ENCODE measurements around the gene CD46. TPM values are rescaled to one million over a fixed set of nuclear protein-coding genes. Genes with fewer than 3 reads are reported as not detected.

The CD46 gene
- total RNA-seq, 1 donor from 2014 or later, result 64.5 TPM

- DNase-seq (ENCODE audit: low spot score in 2 of 2), result no peak
- no peaks in the 10 kb centered on the region for H3K27me3 ChIP-seq
- no peaks in the 10 kb centered on the region for H3K9me3 ChIP-seq
- intact Hi-C loops (cut with DNase I), result loop anchor here (5.0 to 10.0 kb wide), 2 partner anchors 53 to 1300 kb away; partner anchors contain the start of genes CD46 and RASSF5
- H3K27ac ChIP-seq, result peak overlapping the region; percentile 92 to 98
- peak overlapping the region in 1 of 2 donors; percentile 12 for H3K4me3 ChIP-seq
- peaks cover 26 to 57% of the 10 kb centered on the region in 2 donors for H3K4me1 ChIP-seq
- H3K36me3 ChIP-seq, result peaks cover 87 to 93% of the 10 kb centered on the region in 2 donors
- TF ChIP-seq, protein P1, sequence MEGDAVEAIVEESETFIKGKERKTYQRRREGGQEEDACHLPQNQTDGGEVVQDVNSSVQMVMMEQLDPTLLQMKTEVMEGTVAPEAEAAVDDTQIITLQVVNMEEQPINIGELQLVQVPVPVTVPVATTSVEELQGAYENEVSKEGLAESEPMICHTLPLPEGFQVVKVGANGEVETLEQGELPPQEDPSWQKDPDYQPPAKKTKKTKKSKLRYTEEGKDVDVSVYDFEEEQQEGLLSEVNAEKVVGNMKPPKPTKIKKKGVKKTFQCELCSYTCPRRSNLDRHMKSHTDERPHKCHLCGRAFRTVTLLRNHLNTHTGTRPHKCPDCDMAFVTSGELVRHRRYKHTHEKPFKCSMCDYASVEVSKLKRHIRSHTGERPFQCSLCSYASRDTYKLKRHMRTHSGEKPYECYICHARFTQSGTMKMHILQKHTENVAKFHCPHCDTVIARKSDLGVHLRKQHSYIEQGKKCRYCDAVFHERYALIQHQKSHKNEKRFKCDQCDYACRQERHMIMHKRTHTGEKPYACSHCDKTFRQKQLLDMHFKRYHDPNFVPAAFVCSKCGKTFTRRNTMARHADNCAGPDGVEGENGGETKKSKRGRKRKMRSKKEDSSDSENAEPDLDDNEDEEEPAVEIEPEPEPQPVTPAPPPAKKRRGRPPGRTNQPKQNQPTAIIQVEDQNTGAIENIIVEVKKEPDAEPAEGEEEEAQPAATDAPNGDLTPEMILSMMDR (IDR thresholded peaks at IDR 0.05), result no peak
These were observed 53.0 kb downstream of the CD46 start for GRCh38 chr1:207804721-207805468.

DNA sequence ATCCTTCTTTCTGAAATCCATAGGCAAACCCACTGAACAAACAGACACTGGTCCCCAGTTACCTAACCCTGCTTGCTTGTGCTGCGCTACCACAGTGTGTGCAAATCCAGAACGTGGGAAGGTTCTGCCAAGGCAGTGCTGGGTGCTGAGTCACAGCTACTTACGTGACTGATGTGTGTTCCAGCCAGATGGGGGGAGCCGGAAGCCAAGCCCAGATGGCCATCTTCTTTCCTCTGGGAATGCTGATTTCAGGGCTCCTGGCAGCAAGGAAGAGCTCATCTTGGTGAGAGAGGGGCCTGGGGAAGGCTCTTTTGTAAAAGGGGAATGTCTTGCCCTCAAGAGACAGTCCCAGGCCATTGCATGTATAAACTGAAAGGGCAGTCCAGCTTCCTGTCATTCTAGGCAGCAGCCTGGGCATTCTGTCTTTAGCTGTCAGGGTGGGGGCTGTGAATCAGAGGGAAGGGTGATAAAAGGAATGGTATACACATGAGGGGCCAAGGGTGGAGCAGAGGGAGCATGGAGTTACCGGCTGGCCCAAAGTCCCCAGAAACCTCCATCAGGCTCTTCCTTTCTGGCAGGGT lies 54.1 kb downstream of the CD46 start:
- H3K36me3 ChIP-seq, result peaks cover 80 to 95% of the 10 kb centered on the region in 2 donors
- DNase-seq (ENCODE audit: low spot score in 2 of 2), result peak in 1 of 2 donors; percentile 93

GRCh38 chr1:207806531-207807325 lies 54.9 kb downstream of the CD46 start:
- Histone ChIP-seq H3K27me3 (no peaks in the 10 kb centered on the region), H3K4me3 (no peak overlapping the region), H3K36me3 (peaks cover 81 to 97% of the 10 kb centered on the region in 2 donors), H3K9me3 (no peaks in the 10 kb centered on the region), H3K27ac (peak overlapping the region; percentile 92 to 98), H3K4me1 (peaks cover 35 to 74% of the 10 kb centered on the region in 2 donors)
- DNase-seq (ENCODE audit: low spot score in 2 of 2), result no peak
- intact Hi-C loops (cut with DNase I), result loop anchor here (5.0 to 10.0 kb wide), 2 partner anchors 54 to 1302 kb away; partner anchors contain the start of genes CD46 and RASSF5
- TF ChIP-seq, protein P1 (IDR thresholded peaks at IDR 0.05), result no peak

More for the DNA sequence above, 54.1 kb downstream of the CD46 start:
- no peaks in the 10 kb centered on the region for H3K27me3 ChIP-seq
- peak overlapping the region; percentile 92 to 98 for H3K27ac ChIP-seq
- peak overlapping the region in 1 of 2 donors; percentile 12 for H3K4me3 ChIP-seq
- no peaks in the 10 kb centered on the region for H3K9me3 ChIP-seq
- H3K4me1 ChIP-seq, result peaks cover 32 to 66% of the 10 kb centered on the region in 2 donors
- TF ChIP-seq, protein P1 (IDR thresholded peaks at IDR 0.05), result no peak
- intact Hi-C loops (cut with DNase I), result loop anchor here (5.0 to 10.0 kb wide), 2 partner anchors 54 to 1301 kb away; partner anchors contain the start of genes CD46 and RASSF5

DNA sequence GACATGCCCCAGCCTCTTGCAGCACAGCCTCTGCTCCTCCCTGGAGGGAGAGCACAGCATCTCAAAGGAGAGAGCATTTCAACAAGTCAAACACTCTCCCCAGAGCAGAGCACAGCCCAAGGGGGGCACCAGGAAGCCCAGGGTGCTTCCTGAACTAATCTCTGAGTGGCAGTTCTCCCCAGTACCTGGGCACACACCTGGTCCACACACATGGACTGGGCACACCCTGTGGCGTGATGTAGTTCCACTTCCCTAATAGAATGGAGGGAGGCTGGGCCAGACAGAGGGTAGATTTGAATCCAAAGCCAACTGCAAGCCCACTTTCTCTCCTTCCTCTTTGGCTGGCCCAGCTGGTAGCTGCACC lies 55.5 kb downstream of the CD46 start:
- H3K27ac ChIP-seq, result peak overlapping the region; percentile 92 to 98
- TF ChIP-seq, protein P1 (IDR thresholded peaks at IDR 0.05), result no peak
- H3K4me1 ChIP-seq, result peaks cover 39 to 80% of the 10 kb centered on the region in 2 donors
- no peaks in the 10 kb centered on the region for H3K27me3 ChIP-seq
- peak overlapping the region in 1 of 2 donors; percentile 15 for H3K4me3 ChIP-seq
- H3K36me3 ChIP-seq, result peaks cover 78 to 95% of the 10 kb centered on the region in 2 donors
- H3K9me3 ChIP-seq, result no peaks in the 10 kb centered on the region
- DNase-seq (ENCODE audit: low spot score in 2 of 2), result no peak
- intact Hi-C loops (cut with DNase I), result loop anchor here (5.0 to 10.0 kb wide), 2 partner anchors 55 to 1303 kb away; partner anchors contain the start of genes CD46 and RASSF5

- intact Hi-C loops (cut with DNase I), result loop anchor here (1.0 to 10.0 kb wide), 3 partner anchors 10 to 1303 kb away; partner anchors contain the start of genes CD46 and RASSF5
- H3K4me3 ChIP-seq, result peak overlapping the region in 1 of 2 donors; percentile 15
These were observed 56.0 kb downstream of the CD46 start for GRCh38 chr1:207807690-207808321.

More at GRCh38 chr1:207807690-207808321, 56.0 kb downstream of the CD46 start:
- Histone ChIP-seq H3K27ac (peak overlapping the region; percentile 92 to 98), H3K4me1 (peaks cover 44 to 85% of the 10 kb centered on the region in 2 donors), H3K9me3 (no peaks in the 10 kb centered on the region), H3K27me3 (no peaks in the 10 kb centered on the region), H3K36me3 (peaks cover 78 to 95% of the 10 kb centered on the region in 2 donors)
- peak in 1 of 2 donors; percentile 74 for DNase-seq (ENCODE audit: low spot score in 2 of 2)
- TF ChIP-seq, protein P1 (IDR thresholded peaks at IDR 0.05), result no peak

All from ascending aorta (tissue), 2 donors.